ENCODE results near the gene SRD5A1. TPM values are rescaled to one million over a fixed set of nuclear protein-coding genes. Genes with fewer than 3 reads are reported as not detected.

SRD5A1 gene
- total RNA-seq, 2 donors from 2014 or later: 15.9 to 17.4 TPM

- TF ChIP-seq CTCF (IDR thresholded peaks at IDR 0.05): no peak
- no peak overlapping the region for H3K4me3 ChIP-seq
- intact Hi-C loops (cut with DNase I): loop anchor here (10.0 kb wide), 1 partner anchor 1295 kb away; the partner anchor contains the start of gene ICE1
Observed at GRCh38 chr5:6719417-6719816, 86.2 kb downstream of the SRD5A1 start.

GRCh38 chr5:6719896-6720560, 86.8 kb downstream of the SRD5A1 start:
- peaks cover 18% of the 10 kb centered on the region for H3K4me1 ChIP-seq
- no peaks in the 10 kb centered on the region for H3K27me3 ChIP-seq
- H3K9ac ChIP-seq (ENCODE audit: low read depth in 2 of 2, low read length in 2 of 2): no peak overlapping the region
- no peak overlapping the region for H3K27ac ChIP-seq
- intact Hi-C loops (cut with DNase I): loop anchor here (10.0 kb wide), 1 partner anchor 1295 kb away; the partner anchor contains the start of gene ICE1
- no peak overlapping the region for H3K4me3 ChIP-seq
- TF ChIP-seq CTCF (IDR thresholded peaks at IDR 0.05): no peak
- H3K9me3 ChIP-seq: no peaks in the 10 kb centered on the region
- DNase-seq: peak; percentile 8
- H3K36me3 ChIP-seq: no peaks in the 10 kb centered on the region

More at GRCh38 chr5:6719417-6719816, 86.2 kb downstream of the SRD5A1 start:
- Histone ChIP-seq H3K36me3 (no peaks in the 10 kb centered on the region), H3K27me3 (no peaks in the 10 kb centered on the region), H3K9ac (ENCODE audit: low read depth in 2 of 2, low read length in 2 of 2) (no peak overlapping the region), H3K27ac (no peak overlapping the region), H3K9me3 (no peaks in the 10 kb centered on the region), H3K4me1 (peaks cover 18% of the 10 kb centered on the region)
- peak; percentile 11 for DNase-seq

- peaks cover 15% of the 10 kb centered on the region for H3K4me1 ChIP-seq
- no peak overlapping the region for H3K9ac ChIP-seq (ENCODE audit: low read depth in 2 of 2, low read length in 2 of 2)
Observed at GRCh38 chr5:6720561-6720921, 87.3 kb downstream of the SRD5A1 start.

GRCh38 chr5:6721442-6721841, 88.2 kb downstream of the SRD5A1 start:
- intact Hi-C loops (cut with DNase I): no loop called here
- H3K27me3 ChIP-seq: no peaks in the 10 kb centered on the region
- no peak overlapping the region for H3K27ac ChIP-seq
- peaks cover 13% of the 10 kb centered on the region for H3K4me1 ChIP-seq
- no peak overlapping the region for H3K4me3 ChIP-seq
- TF ChIP-seq CTCF (IDR thresholded peaks at IDR 0.05): no peak
- no peaks in the 10 kb centered on the region for H3K9me3 ChIP-seq
- H3K9ac ChIP-seq (ENCODE audit: low read depth in 2 of 2, low read length in 2 of 2): peak overlapping the region in 1 of 2 donors; percentile 40
- no peak for DNase-seq
- no peaks in the 10 kb centered on the region for H3K36me3 ChIP-seq

More at GRCh38 chr5:6720561-6720921, 87.3 kb downstream of the SRD5A1 start:
- Histone ChIP-seq H3K36me3 (no peaks in the 10 kb centered on the region), H3K27me3 (no peaks in the 10 kb centered on the region), H3K27ac (no peak overlapping the region), H3K4me3 (no peak overlapping the region), H3K9me3 (no peaks in the 10 kb centered on the region)
- TF ChIP-seq CTCF (IDR thresholded peaks at IDR 0.05): no peak
- intact Hi-C loops (cut with DNase I): no loop called here
- DNase-seq: no peak

- H3K36me3 ChIP-seq: no peaks in the 10 kb centered on the region
- H3K4me3 ChIP-seq: no peak overlapping the region
- intact Hi-C loops (cut with DNase I): no loop called here
- H3K27ac ChIP-seq: no peak overlapping the region
- DNase-seq: no peak
- no peaks in the 10 kb centered on the region for H3K27me3 ChIP-seq
- H3K9me3 ChIP-seq: no peaks in the 10 kb centered on the region
- TF ChIP-seq CTCF (IDR thresholded peaks at IDR 0.05): no peak
- peaks cover 13% of the 10 kb centered on the region for H3K4me1 ChIP-seq
- H3K9ac ChIP-seq (ENCODE audit: low read depth in 2 of 2, low read length in 2 of 2): peak overlapping the region in 1 of 2 donors; percentile 40
Observed at GRCh38 chr5:6722015-6722414, 88.8 kb downstream of the SRD5A1 start.

Data from colonic mucosa (tissue), 4 donors.